DMS153 treated with DMSO at 0.1 percent for 48 hours (cell line): Measurements from ENCODE around the gene SLC39A6.
"Not testable (repeated sequence)": the region's sequence is repeated elsewhere in the genome, so short reads cannot be mapped to it uniquely, and the experiment has no call there.

Experiments
- DNase-seq: peaks from one replicate; lab custom pipeline; 2025; ENCODE audit not compliant: unreplicated experiment; lab: John Stamatoyannopoulos, UW

Gene SLC39A6

GRCh38 chr18:36139245-36139644 lies 10.1 kb upstream of the SLC39A6 start:
- no peak for DNase-seq

DNA sequence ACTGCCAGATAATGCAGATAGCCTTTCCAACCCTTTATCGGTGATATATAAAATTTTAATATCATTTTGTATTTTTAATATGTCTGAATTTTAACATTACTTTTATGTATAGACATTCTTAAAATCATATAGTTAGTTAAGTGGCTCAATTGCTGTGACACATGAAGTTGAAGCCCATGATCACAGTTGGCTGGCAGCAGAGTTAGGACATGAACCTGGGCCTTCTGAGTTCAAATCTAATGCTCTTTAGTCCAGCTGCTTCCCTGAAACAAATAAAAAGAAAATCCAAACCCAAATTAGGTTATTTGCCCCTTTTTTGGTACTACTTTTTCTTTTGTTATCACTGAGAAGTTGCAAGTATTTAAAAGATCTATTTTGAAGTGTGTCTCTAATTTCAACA lies 6.1 kb upstream of the SLC39A6 start:
- no peak for DNase-seq

GRCh38 chr18:36132756-36133155 lies 3.6 kb upstream of the SLC39A6 start:
- DNase-seq: no peak

- DNase-seq: no peak
Observed at GRCh38 chr18:36131692-36132483, 2.7 kb upstream of the SLC39A6 start.

DNA sequence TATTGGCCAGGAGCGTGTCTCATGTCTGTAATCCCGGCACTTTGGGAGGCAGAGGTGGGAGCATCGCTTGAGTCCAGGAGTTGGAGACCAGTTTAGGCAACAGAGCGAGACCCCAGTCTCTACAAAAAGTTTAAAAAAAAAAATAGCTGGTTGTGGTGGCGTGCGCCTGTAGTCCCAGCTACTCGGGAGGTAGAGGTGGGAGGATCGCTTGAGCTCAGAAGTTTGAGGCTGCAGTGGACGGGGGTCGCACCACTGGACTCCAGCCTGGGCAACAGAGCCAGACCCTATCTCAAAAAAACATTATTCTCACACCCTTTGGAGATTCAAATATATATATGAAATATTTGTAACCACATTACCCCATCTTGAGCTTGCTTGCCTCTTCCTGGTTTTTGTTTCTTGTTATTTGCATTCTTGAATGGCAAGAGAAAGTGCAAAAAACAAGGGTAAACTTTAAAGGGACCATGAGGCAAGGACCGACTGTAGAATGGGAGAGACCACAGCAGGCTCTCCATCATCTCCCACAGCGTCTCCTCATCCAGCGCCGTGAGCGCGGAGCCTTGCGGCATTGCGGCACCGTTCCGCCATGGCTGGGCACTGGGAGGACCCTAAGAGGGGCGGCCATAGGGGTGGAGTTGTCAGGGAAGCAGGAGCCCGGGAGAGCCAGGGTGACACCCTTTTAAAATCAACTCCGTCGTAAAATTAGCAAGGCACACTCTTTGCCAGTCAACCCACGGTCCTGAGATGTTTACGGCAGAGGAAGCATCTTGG lies 1.9 kb upstream of the SLC39A6 start:
- no peak for DNase-seq

GRCh38 chr18:36130039-36130831 lies 1.1 kb upstream of the SLC39A6 start:
- DNase-seq: no peak

GRCh38 chr18:36128907-36129299 lies 237 bp downstream of the SLC39A6 start:
- no peak for DNase-seq

DNA sequence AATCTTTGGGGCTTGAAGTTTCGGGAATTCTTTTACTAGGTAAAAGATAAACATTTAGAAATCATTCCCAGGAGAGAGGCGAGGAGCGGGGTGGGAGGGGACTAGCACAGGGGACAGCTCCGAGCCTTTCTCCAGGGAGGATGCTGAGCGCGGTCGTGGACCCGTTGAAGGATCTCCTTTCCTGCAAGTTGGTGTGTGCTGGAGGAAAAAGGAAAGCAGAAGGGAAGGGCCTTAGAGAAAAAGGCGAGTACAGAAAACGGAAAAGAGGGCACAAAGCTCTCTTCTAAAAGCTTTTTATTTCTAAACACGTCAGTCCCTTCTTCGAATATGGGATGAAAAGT lies 640 bp downstream of the SLC39A6 start:
- DNase-seq: no peak

GRCh38 chr18:36127836-36128529 lies 1.2 kb downstream of the SLC39A6 start:
- DNase-seq: no peak

GRCh38 chr18:36126668-36127067 lies 2.5 kb downstream of the SLC39A6 start:
- no peak for DNase-seq

- no peak for DNase-seq
Observed at GRCh38 chr18:36124841-36125240, 4.3 kb downstream of the SLC39A6 start.

GRCh38 chr18:36120297-36120696 lies 8.8 kb downstream of the SLC39A6 start:
- no peak for DNase-seq

GRCh38 chr18:36116771-36117170 lies 12.4 kb downstream of the SLC39A6 start:
- not testable (repeated sequence) for DNase-seq

GRCh38 chr18:36114738-36115137 lies 14.4 kb downstream of the SLC39A6 start:
- DNase-seq: no peak

GRCh38 chr18:36114251-36114650 lies 14.9 kb downstream of the SLC39A6 start:
- DNase-seq: no peak

- no peak for DNase-seq
Observed at GRCh38 chr18:36112302-36112701, 16.8 kb downstream of the SLC39A6 start.

GRCh38 chr18:36109737-36110136 lies 19.4 kb downstream of the SLC39A6 start:
- no peak for DNase-seq

DNA sequence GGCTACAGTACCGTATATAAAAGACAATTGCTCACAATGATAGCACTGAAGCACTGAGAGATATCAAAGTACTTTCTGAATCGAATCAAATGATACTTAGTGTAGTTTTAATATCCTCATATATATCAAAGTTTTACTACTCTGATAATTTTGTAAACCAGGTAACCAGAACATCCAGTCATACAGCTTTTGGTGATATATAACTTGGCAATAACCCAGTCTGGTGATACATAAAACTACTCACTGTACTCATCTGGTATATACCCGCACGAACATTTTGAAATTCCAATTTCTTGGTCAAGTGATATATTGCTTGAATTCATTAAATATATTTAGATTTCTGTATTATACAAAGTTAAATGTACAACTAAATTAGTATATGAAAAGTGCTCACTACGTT lies 20.5 kb downstream of the SLC39A6 start:
- DNase-seq: no peak

- DNase-seq: no peak
Observed at GRCh38 chr18:36108196-36108595, 20.9 kb downstream of the SLC39A6 start.

DNA sequence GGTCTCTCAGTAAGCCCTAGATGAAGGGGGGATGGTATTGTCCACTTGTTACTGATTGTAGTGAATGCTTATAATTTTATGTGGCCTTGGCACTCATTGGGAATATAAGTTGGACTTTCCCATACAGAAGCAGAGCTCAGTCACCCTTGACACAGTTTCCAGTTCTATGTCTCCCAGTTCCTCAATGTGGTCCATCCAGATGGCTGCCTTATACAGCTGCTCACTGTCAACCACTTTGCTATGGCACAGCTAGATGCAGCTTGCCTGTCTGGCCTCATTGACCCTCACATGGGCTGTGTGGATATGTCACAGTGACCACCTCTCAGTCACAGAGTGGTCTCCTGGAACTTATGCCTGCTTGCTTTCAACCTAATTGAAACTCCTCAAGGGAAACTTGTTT lies 21.7 kb downstream of the SLC39A6 start:
- no peak for DNase-seq

DNA sequence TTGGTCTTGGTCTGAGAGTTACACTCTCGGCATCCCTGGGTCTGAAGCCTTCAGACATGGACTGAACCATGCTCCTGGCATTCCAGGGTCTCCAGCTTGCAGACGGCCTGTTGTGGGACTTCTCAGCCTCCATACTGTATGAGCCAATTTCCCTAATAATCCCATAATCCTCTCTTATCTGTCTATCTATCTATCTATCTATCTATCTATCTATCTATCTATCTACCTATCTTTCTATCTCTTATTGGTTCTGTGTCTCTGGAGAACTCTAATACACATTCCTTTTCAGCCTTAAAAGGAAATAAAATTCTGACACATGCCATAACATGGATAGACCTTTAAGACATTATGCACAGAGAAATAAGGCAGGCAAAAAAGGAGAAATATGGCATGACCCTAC lies 24.4 kb downstream of the SLC39A6 start:
- no peak for DNase-seq
